ENCODE measurements around the gene INPP5D.
"Not testable (repeated sequence)": the region's sequence is repeated elsewhere in the genome, so short reads cannot be mapped to it uniquely, and the experiment has no call there.

The INPP5D gene

GRCh38 chr2:233122541-233122940, 62.4 kb downstream of the INPP5D start:
- H3K27me3 Mint-ChIP-seq (ENCODE audit: low read depth): peaks cover 8% of the 10 kb centered on the region
- no peak for TF ChIP-seq CTCF (IDR thresholded peaks at IDR 0.05; ENCODE audit: unreplicated experiment in 3 of 3)
- H3K4me3 Mint-ChIP-seq: no peak overlapping the region
- H3K36me3 Mint-ChIP-seq (ENCODE audit: low read depth): no peaks in the 10 kb centered on the region
- H3K27ac Mint-ChIP-seq: no peak overlapping the region
- peaks cover 7% of the 10 kb centered on the region for H3K4me1 Mint-ChIP-seq
- H3K9me3 Mint-ChIP-seq: no peaks in the 10 kb centered on the region

- not testable (repeated sequence) for H3K9me3 Mint-ChIP-seq; H3K27ac Mint-ChIP-seq; H3K4me3 Mint-ChIP-seq; H3K36me3 Mint-ChIP-seq (ENCODE audit: low read depth); H3K4me1 Mint-ChIP-seq; H3K27me3 Mint-ChIP-seq (ENCODE audit: low read depth)
Observed at GRCh38 chr2:233123576-233123975, 63.4 kb downstream of the INPP5D start.

GRCh38 chr2:233124421-233125080, 64.4 kb downstream of the INPP5D start:
- Mint-ChIP-seq H3K4me1 (no peaks in the 10 kb centered on the region), H3K4me3 (no peak overlapping the region), H3K27ac (no peak overlapping the region), H3K27me3 (ENCODE audit: low read depth) (peaks cover 8% of the 10 kb centered on the region), H3K9me3 (no peaks in the 10 kb centered on the region), H3K36me3 (ENCODE audit: low read depth) (no peaks in the 10 kb centered on the region)
- no peak for TF ChIP-seq CTCF (IDR thresholded peaks at IDR 0.05; ENCODE audit: unreplicated experiment in 3 of 3)

- no peaks in the 10 kb centered on the region for H3K36me3 Mint-ChIP-seq (ENCODE audit: low read depth)
- H3K27me3 Mint-ChIP-seq (ENCODE audit: low read depth): peaks cover 12% of the 10 kb centered on the region
- H3K4me1 Mint-ChIP-seq: no peaks in the 10 kb centered on the region
- H3K4me3 Mint-ChIP-seq: no peak overlapping the region
- no peak overlapping the region for H3K27ac Mint-ChIP-seq
- no peak for TF ChIP-seq CTCF (IDR thresholded peaks at IDR 0.05; ENCODE audit: unreplicated experiment in 3 of 3)
- H3K9me3 Mint-ChIP-seq: no peaks in the 10 kb centered on the region
Observed at GRCh38 chr2:233125455-233126065, 65.4 kb downstream of the INPP5D start.

GRCh38 chr2:233129351-233129978, 69.3 kb downstream of the INPP5D start:
- Mint-ChIP-seq H3K4me1 (no peaks in the 10 kb centered on the region), H3K36me3 (ENCODE audit: low read depth) (no peaks in the 10 kb centered on the region), H3K9me3 (peaks cover 2% of the 10 kb centered on the region), H3K27ac (no peak overlapping the region), H3K4me3 (no peak overlapping the region), H3K27me3 (ENCODE audit: low read depth) (peaks cover 9% of the 10 kb centered on the region)
- no peak for TF ChIP-seq CTCF (IDR thresholded peaks at IDR 0.05; ENCODE audit: unreplicated experiment in 3 of 3)

GRCh38 chr2:233130024-233130423, 69.9 kb downstream of the INPP5D start:
- Mint-ChIP-seq H3K27ac (no peak overlapping the region), H3K4me1 (no peaks in the 10 kb centered on the region), H3K36me3 (ENCODE audit: low read depth) (no peaks in the 10 kb centered on the region), H3K4me3 (no peak overlapping the region), H3K9me3 (peaks cover 5% of the 10 kb centered on the region), H3K27me3 (ENCODE audit: low read depth) (peaks cover 9% of the 10 kb centered on the region)
- no peak for TF ChIP-seq CTCF (IDR thresholded peaks at IDR 0.05; ENCODE audit: unreplicated experiment in 3 of 3)
